Fibroblast of villous mesenchyme (primary cell): ENCODE results near the gene EGFLAM. TPM values are rescaled to one million over a fixed set of nuclear protein-coding genes. Genes with fewer than 3 reads are reported as not detected.

ENCODE experiments used
- DNase-seq: peaks from one replicate; pipeline ENCODE4 v3.0.0-alpha.2; 2010; ENCODE audit warnings: low read depth
- H3K4me3 ChIP-seq: 2 replicates; pipeline ENCODE4 v1.5.1; 2011; ENCODE audit warnings: low read depth, mild to moderate bottlenecking, low read length
- total RNA-seq: library from RNA; depleted of rRNA; stranded (reverse); fragments of >200 nt; gene quantifications from 2 replicates; pipeline ENCODE4 v1.2.3, GENCODE V29; 2012
- TF ChIP-seq, protein P1 (sequence below): IDR thresholded peaks from 2 replicates; pipeline ENCODE4 v1.5.1; 2012; ENCODE audit warnings: low read depth, mild to moderate bottlenecking, low read length; ENCODE audit not compliant: insufficient read depth

EGFLAM gene
- total RNA-seq, 1 donor: 3.0 TPM

DNA sequence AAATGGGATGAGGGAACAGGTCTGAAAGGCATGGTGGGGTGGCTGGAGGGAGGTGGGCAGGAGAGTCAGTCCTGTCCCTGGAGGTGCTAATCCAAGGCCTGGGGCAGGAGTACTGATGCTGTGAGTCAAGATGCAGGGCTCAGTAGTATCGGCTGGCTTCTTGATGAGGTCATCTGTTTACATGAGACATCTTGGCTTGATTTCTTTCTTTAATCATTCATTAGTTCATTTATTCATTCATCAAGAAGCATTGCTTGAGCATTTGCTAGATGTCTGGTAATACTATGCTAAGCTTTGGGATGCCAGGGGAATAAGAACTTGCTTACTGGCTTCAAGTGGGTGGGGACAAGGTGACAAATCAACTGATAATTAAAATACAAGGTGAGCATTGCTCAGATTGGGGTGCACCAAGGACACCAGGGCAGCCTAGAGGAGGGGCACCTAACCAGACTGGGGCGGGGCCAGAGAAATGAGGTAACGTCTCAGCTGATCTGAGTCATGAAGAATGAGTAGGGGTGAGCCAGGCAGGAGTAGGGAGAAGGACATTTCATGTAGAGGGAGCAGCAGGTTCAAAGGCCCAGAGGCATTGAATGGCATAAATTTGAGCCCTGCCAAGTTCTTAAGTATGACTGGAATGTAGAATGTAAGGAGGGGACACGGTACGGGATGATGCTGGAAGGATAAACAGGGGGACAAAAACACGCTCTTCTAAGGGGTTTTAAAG lies 88.8 kb downstream of the EGFLAM start:
- DNase-seq: no peak

DNA sequence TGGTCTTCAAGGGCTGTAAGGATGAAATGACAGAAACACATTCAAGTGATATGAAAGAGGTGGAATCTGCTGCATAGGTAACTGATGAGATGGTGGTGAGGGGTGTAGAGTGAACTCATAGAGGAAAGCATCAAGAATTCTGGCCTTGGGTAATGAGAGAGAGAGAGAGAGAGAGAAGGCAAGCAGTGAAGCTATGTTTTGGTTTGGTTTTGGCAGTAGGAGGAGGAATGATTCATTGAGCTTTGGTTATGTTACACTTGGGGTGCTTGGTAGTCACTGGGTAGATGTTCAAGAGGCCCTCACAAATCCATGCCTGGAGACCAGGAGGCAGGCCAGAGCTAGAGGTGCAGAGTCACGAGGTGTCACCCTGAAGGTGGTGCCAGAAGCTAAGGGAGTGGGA lies 89.5 kb downstream of the EGFLAM start:
- no peak overlapping the region for H3K4me3 ChIP-seq
- DNase-seq: no peak
- TF ChIP-seq, protein P1, sequence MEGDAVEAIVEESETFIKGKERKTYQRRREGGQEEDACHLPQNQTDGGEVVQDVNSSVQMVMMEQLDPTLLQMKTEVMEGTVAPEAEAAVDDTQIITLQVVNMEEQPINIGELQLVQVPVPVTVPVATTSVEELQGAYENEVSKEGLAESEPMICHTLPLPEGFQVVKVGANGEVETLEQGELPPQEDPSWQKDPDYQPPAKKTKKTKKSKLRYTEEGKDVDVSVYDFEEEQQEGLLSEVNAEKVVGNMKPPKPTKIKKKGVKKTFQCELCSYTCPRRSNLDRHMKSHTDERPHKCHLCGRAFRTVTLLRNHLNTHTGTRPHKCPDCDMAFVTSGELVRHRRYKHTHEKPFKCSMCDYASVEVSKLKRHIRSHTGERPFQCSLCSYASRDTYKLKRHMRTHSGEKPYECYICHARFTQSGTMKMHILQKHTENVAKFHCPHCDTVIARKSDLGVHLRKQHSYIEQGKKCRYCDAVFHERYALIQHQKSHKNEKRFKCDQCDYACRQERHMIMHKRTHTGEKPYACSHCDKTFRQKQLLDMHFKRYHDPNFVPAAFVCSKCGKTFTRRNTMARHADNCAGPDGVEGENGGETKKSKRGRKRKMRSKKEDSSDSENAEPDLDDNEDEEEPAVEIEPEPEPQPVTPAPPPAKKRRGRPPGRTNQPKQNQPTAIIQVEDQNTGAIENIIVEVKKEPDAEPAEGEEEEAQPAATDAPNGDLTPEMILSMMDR: no peak

More for the DNA sequence above, 88.8 kb downstream of the EGFLAM start:
- TF ChIP-seq, protein P1: no peak
- no peak overlapping the region for H3K4me3 ChIP-seq

DNA sequence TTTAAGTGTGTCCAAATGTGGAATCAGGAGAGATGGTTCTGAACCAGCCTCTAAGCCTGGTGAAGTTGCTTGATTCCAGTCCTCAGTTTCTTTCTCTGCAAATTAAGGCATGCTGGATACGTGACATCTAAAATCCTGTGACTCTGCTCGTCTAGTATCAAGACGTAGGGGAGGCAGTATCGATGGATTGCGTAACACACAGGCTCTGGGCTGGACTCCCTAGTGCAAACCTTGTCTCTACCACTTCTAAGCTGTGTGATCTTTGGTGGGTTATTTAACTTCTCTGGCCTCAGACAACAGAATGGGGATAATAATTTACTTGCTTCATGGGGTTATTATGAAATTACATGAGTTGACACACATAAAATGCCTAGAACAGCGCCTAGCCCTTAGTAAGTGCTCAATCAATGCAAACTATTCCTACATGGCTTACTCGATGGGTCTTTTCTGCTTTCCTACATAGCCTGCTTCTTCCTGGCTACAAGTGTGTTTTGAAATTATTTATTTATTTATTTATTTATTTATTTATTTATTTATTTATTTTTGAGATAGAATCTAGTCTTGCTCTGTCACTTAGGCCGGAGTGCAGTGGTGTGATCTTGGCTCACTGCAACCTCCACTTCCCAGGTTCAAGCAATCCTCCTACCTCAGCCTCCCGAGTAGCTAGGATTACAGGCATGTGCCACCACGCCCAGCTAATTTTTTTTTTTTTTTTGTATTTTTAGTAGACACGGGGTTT lies 102.1 kb downstream of the EGFLAM start:
- H3K4me3 ChIP-seq: no peak overlapping the region
- TF ChIP-seq, protein P1: no peak
- no peak for DNase-seq

DNA sequence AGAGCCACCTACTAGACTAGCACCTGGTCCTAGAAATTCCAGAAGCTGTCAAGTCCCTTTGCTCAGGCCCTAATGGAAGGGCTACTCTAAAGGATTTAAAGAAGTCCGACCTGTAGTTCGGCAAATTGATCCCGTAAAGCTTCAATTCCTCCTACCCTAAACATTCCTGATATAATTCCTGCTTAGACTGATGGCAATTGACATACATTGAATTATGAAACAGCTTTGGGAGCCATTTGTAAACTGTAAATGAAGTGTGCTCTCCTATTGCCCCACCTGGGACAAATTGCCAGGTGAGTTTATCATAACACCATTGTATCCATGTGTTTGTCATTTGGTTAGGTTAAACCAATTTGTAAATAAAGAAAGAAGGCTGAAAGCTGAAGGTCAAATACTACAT lies 104.4 kb downstream of the EGFLAM start:
- H3K4me3 ChIP-seq: no peak overlapping the region
- DNase-seq: no peak
- TF ChIP-seq, protein P1: no peak

DNA sequence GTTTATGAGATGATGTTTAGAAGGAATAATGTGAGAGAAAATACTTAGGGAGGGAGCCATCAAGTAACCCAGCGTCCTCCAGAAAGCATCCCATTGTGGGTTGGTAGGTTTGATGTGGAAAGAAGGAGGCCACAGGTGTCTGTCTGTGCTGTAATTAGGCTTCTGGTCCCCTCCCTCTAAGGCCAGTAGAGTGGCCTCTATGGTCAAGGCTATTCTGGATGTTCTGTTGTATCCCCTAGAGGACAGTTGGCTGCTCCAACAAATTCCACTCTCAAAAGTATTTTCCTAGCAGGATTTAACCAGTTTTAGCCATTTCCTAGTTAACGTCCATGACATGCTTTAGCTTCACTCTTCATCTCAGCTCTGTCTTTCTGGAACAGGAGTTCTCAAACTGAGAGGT lies 106.5 kb downstream of the EGFLAM start:
- TF ChIP-seq, protein P1: no peak
- H3K4me3 ChIP-seq: no peak overlapping the region
- no peak for DNase-seq

DNA sequence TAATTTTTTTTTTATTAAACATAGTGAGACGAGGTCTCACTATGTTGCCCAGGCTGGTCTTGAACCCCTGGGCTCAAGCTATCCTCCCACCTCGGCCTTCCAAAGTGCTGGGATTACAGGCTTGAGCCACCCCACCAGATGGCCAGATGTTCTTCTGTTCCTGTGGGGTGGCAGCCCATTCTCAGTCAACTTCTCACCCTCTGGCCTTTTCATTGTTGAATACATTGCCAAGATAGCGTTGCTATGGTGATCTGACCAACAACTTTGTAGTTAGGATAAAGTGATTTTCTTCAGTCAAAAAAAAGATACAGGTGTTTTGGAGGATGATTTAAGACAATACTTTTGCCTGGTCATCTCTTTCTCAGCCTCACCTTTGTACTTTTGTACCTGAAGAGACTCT lies 109.1 kb downstream of the EGFLAM start:
- no peak overlapping the region for H3K4me3 ChIP-seq
- DNase-seq: peak; percentile 63
- TF ChIP-seq, protein P1: no peak

DNA sequence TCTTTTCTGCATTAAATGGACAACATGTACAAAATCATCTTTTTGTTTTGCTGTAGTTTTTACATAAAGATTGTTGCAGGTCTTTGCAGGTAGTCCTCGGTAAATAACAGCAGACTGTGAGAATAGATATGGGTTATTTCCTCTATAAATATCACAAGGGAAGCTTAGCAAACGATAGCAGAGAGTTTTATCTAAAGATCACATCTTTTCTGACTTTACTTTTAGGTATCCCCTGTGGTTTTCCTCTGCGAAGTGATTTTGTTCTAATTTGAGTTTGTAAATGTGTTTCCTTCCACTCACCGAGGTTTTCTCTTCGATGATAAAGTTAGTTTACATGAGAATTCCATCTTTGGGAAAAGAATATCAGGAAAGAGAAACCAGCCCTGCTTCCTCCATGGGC lies 109.6 kb downstream of the EGFLAM start:
- no peak overlapping the region for H3K4me3 ChIP-seq
- TF ChIP-seq, protein P1: no peak
- DNase-seq: peak; percentile 43
